ENCODE results near the gene PYGO2. TPM values are rescaled to one million over a fixed set of nuclear protein-coding genes. Genes with fewer than 3 reads are reported as not detected.

PYGO2 gene
- total RNA-seq, 1 donor = 18.5 TPM

DNA sequence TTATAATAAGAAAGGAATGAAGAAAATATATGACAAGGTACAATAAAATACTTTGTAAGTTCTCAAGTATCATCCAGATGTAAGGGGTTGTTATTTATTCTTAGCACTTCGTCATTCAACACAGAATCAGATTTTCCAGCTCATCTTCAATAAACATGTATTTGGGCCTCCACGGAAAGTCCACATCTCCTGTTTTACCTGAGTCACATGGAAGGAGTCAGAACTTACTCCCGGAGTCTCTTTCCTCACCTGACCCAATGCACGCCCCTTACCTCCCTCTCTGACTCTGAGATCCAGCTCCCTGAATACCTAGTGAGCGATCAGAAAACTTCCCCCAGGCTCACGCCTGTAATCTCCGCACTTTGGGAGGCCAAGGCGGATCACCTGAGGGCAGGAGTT lies 23.6 kb downstream of the PYGO2 start:
- Histone ChIP-seq H3K4me1 (ENCODE audit: insufficient read depth, low read length) (peaks cover 15% of the 10 kb centered on the region), H3K4me3 (ENCODE audit: insufficient read depth, low read length) (peak overlapping the region; percentile 98), H3K36me3 (ENCODE audit: insufficient read depth, low read length) (no peaks in the 10 kb centered on the region), H3K27me3 (ENCODE audit: insufficient read depth, low read length) (no peaks in the 10 kb centered on the region), H2AFZ (ENCODE audit: low read length) (peak overlapping the region; percentile 100), H3K4me2 (ENCODE audit: insufficient read depth, low read length) (peak overlapping the region; percentile 99), H3K9me3 (ENCODE audit: low read depth, low read length) (no peaks in the 10 kb centered on the region), H4K20me1 (ENCODE audit: insufficient read depth, low read length) (no peaks in the 10 kb centered on the region), H3K27ac (ENCODE audit: low read depth, low read length) (peak overlapping the region; percentile 99), H3K79me2 (ENCODE audit: insufficient read depth, low read length) (peaks cover 9% of the 10 kb centered on the region)
- DNase-seq (ENCODE audit: insufficient read length, low spot score, missing footprints) = no peak
- TF ChIP-seq, protein P1, sequence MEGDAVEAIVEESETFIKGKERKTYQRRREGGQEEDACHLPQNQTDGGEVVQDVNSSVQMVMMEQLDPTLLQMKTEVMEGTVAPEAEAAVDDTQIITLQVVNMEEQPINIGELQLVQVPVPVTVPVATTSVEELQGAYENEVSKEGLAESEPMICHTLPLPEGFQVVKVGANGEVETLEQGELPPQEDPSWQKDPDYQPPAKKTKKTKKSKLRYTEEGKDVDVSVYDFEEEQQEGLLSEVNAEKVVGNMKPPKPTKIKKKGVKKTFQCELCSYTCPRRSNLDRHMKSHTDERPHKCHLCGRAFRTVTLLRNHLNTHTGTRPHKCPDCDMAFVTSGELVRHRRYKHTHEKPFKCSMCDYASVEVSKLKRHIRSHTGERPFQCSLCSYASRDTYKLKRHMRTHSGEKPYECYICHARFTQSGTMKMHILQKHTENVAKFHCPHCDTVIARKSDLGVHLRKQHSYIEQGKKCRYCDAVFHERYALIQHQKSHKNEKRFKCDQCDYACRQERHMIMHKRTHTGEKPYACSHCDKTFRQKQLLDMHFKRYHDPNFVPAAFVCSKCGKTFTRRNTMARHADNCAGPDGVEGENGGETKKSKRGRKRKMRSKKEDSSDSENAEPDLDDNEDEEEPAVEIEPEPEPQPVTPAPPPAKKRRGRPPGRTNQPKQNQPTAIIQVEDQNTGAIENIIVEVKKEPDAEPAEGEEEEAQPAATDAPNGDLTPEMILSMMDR (IDR thresholded peaks at IDR 0.05; ENCODE audit: extremely low read depth, low read depth, low read length) = no peak

DNA sequence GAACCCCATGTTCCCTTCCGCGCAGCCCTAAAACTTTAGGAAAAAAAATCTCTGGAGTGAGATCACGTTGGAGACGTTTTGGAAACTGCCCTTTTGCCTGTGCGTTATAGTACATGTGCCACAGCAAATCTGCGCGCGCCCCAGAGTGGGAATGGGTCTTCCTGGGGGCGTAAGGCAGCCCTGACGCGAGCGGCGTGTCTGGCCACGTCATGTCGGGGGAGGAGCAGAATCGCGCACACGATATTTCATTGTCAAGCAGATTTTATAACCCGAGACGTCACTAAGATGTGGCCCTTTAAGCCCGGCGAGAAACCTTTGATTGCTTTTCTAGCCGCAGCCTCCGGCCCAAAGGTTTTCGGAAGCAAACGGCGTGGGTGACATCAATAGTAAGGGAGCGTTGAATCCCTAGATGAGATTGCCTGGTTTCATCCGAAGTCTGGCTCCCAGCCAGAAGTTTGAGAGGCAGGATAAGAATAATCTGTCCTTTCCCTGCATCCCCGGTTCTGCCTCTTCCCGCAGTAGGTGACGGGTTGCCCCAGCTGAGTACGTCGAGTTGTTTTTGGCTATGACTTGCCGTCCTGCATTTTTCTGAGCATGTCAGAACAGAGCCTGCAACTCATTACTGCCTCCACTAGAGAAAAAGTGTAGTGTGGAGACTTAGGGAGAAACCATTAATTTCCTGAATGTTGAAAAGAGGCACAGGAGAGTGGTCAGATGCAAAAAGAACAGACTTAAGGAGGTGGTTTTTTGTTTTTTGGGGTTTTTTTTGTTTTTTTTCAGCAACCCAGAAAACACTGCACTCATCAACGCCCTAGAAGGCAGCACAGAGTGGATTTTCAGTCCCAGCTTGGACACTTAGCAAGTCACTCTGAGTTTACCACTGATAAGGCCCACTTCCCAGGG lies 24.2 kb downstream of the PYGO2 start:
- Histone ChIP-seq H2AFZ (ENCODE audit: low read length) (peak overlapping the region; percentile 100), H3K9me3 (ENCODE audit: low read depth, low read length) (no peaks in the 10 kb centered on the region), H3K4me3 (ENCODE audit: insufficient read depth, low read length) (peak overlapping the region; percentile 98), H4K20me1 (ENCODE audit: insufficient read depth, low read length) (no peaks in the 10 kb centered on the region), H3K36me3 (ENCODE audit: insufficient read depth, low read length) (no peaks in the 10 kb centered on the region), H3K4me2 (ENCODE audit: insufficient read depth, low read length) (peak overlapping the region; percentile 99), H3K27me3 (ENCODE audit: insufficient read depth, low read length) (no peaks in the 10 kb centered on the region), H3K79me2 (ENCODE audit: insufficient read depth, low read length) (peaks cover 9% of the 10 kb centered on the region), H3K27ac (ENCODE audit: low read depth, low read length) (peak overlapping the region; percentile 99), H3K4me1 (ENCODE audit: insufficient read depth, low read length) (peaks cover 15% of the 10 kb centered on the region)
- TF ChIP-seq, protein P1 (IDR thresholded peaks at IDR 0.05; ENCODE audit: extremely low read depth, low read depth, low read length) = peak; percentile 40
- peak; percentile 96 for DNase-seq (ENCODE audit: insufficient read length, low spot score, missing footprints)

DNA sequence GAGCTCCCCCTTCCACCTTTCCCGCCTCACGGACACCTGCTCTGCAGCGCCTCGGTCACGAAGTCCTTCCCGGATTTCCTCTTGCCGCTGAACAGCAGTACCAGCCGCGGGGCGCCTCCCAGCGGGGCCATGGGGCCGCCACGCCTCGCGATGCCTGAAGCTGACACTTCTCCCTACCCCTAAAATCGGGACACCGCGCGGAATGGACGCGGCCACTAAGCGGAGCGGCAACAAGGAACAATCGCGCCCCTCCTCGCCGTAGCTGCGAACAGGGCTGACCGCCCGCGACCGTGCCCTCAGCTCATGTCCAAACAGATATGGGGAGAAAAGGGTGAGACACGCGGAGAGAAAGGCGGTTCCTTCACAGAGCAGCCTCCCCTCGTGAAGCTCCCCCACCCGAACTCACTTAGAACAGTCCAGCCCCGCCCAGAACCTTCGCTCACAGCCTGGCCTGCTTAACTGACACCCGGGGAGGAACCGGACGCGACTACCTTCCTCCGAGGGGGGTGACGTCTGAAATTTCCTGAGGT lies 25.0 kb downstream of the PYGO2 start, which contains the start of gene PMVK:
Gene PMVK, minus strand, starts transcription at position 165 of the 530 bp plus-strand sequence. Its CDS starts 34 bp downstream, at position 131.
- H3K4me2 ChIP-seq (ENCODE audit: insufficient read depth, low read length) = peak within 1 kb of the TSS; percentile 99
- H4K20me1 ChIP-seq (ENCODE audit: insufficient read depth, low read length) = no peaks in the 10 kb centered on the region
- no peaks in the 10 kb centered on the region for H3K9me3 ChIP-seq (ENCODE audit: low read depth, low read length)
- peaks cover 15% of the 10 kb centered on the region for H3K4me1 ChIP-seq (ENCODE audit: insufficient read depth, low read length)
- peak within 1 kb of the TSS; percentile 99 for H3K27ac ChIP-seq (ENCODE audit: low read depth, low read length)
- H3K79me2 ChIP-seq (ENCODE audit: insufficient read depth, low read length) = peaks cover 9% of the 10 kb centered on the region
- peak within 1 kb of the TSS; percentile 100 for H2AFZ ChIP-seq (ENCODE audit: low read length)
- H3K4me3 ChIP-seq (ENCODE audit: insufficient read depth, low read length) = peak within 1 kb of the TSS; percentile 98
- TF ChIP-seq, protein P1 (IDR thresholded peaks at IDR 0.05; ENCODE audit: extremely low read depth, low read depth, low read length) = peak; percentile 18
- DNase-seq (ENCODE audit: insufficient read length, low spot score, missing footprints) = peak; percentile 98
- H3K36me3 ChIP-seq (ENCODE audit: insufficient read depth, low read length) = no peaks in the 10 kb centered on the region
- no peaks in the 10 kb centered on the region for H3K27me3 ChIP-seq (ENCODE audit: insufficient read depth, low read length)
